GM21367 (cell line): Measurements from ENCODE around the gene PLCB1.
A peak's percentile ranks its signal among the peaks of the same experiment; 100 is the strongest.

Source experiments
- ATAC-seq: cut with Tn5 transposase; IDR thresholded peaks from one replicate; pipeline ENCODE4 v1.9.1; 2021; ENCODE audit not compliant: unreplicated experiment

Gene PLCB1

GRCh38 chr20:8675896-8676295 is 543.8 kb downstream of the PLCB1 start:
- ATAC-seq, result no peak

DNA sequence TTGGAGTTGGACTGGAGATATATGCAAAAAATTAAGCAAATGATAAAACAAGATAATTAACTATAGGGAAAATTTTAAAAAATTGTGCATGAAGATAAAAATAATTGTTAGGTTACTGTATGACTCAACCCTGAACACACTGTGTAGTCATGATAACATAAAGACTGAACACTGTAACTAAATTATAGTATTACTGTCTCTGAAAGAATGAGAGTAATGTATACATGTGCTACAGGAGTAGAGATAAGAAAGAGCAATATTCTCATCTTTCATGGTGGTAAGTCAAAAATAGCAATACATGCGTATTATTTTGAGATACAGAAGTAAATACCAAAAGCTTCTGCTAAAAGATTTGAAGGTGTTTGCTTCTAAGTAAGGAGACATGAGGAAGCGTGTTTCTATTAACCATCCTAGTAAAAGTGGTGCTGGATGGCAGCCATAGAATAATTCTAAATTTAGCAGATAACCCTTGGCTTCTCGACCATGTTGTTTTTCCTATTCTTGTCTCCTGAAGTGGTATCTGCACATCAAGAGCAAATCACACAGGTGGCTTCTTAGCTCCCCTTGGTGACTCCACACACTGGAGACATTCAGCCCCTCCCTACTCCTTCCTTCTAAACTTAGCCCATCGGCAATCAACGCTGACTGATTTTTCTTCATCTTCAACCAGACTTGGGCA is 546.2 kb downstream of the PLCB1 start:
- ATAC-seq, result no peak

GRCh38 chr20:8689337-8689736 is 557.3 kb downstream of the PLCB1 start:
- ATAC-seq, result no peak

- ATAC-seq, result no peak
Measured at GRCh38 chr20:8690074-8690473, 558.0 kb downstream of the PLCB1 start.

- no peak for ATAC-seq
Measured at GRCh38 chr20:8693709-8694108, 561.6 kb downstream of the PLCB1 start.

- no peak for ATAC-seq
Measured at GRCh38 chr20:8700756-8701155, 568.7 kb downstream of the PLCB1 start.

GRCh38 chr20:8706961-8707700 is 575.1 kb downstream of the PLCB1 start:
- no peak for ATAC-seq

DNA sequence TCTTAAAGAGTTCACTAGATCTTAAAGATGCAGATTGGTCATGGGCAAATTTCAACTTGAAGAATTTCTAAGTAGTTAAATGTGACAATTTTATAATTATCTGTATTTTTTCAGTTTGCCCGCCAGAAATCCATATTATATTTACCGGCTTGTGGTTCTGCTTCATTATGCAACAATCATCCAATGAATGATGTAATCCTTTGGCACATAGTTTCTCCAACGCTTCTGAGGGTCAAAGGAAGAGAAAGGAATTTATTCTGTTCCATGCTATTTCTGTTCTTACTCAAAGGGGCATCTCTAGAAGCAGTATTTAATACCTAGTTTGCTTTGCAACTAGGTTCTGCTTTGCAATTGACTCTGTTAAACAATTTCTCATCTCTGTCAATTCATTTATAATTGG is 577.6 kb downstream of the PLCB1 start:
- ATAC-seq, result no peak

DNA sequence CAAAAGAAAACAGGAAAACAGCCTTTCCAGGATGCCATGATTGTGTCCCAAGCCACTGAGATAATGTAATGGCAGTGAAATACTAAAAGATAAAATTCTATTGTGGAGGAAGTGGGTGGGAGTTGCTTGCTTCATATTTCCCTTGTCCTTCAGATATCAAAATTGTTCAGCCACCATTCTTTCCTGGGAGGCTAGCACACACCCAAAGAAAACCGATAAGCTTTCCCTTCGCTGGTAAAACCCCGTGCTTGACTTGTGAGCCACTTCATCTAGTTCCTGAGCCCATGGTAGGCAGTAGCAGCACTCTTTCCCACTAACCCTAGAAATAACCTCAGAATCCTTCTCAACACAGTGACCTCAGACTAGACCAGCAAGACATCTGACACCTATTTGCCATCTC is 579.4 kb downstream of the PLCB1 start:
- no peak for ATAC-seq

DNA sequence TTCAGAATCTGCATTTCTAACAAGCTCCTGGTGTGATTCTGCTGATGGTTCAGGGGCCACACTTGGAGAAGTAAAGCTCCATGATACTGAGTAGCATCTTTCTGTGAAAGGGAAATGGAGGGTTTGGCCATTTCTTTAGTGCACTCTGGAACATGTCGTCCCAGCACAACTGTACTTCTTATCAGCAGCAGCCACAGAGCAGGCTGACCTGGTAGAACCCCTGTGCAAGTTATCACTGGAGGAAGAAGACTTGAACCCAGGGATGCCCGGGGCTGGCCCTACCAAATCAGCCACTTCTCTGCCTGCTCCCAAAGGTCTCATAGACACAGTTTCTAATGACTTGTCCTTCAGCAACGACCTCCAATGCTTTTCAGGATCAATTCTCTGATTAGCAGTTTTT is 582.1 kb downstream of the PLCB1 start:
- ATAC-seq, result no peak

DNA sequence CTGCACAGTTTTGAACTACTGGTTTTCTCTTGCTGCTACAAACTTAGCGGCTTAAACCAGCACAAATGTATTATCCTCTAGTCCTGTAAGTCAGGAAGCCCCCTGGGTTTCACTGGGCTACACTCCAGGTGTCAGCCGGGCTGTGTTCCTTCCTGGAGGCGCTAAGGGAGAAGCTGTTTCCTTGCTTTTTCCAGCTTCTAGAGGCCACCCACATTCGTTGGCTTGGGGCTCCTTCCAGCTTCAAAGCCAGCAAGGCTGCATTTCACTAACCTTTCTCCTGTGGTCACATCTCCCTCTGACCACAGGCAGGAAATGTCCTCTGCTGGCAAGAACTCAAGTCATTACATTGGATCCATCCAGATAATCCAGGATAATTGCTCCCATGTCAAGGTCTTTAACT is 586.2 kb downstream of the PLCB1 start:
- no peak for ATAC-seq

GRCh38 chr20:8720089-8720488 is 588.0 kb downstream of the PLCB1 start:
- ATAC-seq, result no peak

- peak; percentile 64 for ATAC-seq
Measured at GRCh38 chr20:8721098-8721497, 589.0 kb downstream of the PLCB1 start.

- ATAC-seq, result peak; percentile 66
Measured at GRCh38 chr20:8722277-8722928, 590.3 kb downstream of the PLCB1 start.

GRCh38 chr20:8723296-8723695 is 591.2 kb downstream of the PLCB1 start:
- ATAC-seq, result no peak

GRCh38 chr20:8724884-8725283 is 592.8 kb downstream of the PLCB1 start:
- ATAC-seq, result no peak

GRCh38 chr20:8726460-8726859 is 594.4 kb downstream of the PLCB1 start:
- no peak for ATAC-seq

GRCh38 chr20:8735014-8735413 is 602.9 kb downstream of the PLCB1 start:
- ATAC-seq, result no peak

DNA sequence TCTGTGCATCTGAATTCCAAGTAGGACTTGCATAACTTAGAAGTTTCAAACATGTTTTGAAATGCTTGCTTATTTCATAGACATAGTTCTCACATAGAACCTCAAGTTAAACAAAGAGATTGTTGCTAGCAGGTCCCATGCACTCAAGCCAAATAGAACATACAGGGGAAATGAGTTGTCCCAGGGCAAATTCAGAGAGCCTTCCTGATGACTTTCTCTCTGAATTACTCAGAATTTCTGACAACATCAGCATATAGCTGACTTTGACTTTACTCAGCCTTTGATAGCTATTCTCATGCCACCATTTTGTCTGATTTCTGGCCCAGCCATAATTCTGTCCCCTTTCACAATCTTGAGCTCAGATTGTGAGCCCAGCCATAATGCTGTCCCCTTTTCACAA is 603.6 kb downstream of the PLCB1 start:
- ATAC-seq, result no peak

GRCh38 chr20:8740265-8740664 is 608.2 kb downstream of the PLCB1 start:
- peak; percentile 73 for ATAC-seq

DNA sequence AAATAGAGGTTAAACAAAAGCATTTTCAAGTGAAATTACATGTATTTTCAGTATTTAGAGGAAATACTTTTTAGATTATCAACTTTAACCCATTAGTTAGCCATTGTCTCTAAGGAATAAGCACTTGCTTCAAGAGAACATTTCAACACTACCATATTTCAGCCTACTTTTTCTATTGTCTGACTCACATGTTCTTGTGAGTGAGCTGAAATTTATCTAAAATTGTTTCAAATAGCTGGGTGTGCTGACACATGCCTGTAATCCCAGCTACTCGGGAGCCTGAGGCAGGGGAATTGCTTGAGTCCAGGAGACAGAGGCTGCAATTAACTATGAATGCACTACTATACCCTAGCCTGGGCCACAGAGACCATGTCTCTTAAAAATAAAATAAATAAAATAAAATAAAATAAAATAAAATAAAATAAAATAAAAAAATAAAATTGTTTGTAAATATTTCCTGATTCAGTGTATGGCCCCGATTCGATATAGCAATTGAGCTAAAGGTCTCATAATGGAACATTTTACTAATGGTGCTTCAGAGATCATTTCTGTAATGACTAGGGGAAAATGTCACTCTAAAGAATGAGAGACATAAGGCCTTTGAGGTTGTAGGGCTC is 612.3 kb downstream of the PLCB1 start:
- ATAC-seq, result no peak

DNA sequence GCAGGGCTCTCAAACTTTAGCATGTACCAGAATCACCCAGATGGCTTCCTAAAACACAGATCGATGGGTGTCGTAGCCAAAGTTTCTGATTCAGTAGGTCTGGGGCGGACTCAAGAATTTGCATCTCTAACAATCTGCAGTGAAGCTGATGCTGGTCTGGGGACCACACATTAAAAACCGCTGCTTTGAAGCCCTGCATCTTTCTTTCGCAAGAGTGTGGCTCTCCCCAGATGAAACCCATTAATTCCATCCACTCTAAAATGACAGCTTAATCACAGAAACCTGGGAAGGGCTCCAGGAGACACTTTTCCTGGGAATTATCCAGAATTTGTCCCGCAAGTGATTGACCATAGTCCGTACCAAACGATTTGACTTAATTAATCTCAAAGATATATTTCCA is 617.0 kb downstream of the PLCB1 start:
- no peak for ATAC-seq
